Calu3 (cell line): Measurements from ENCODE around the gene WDR64. TPM values are rescaled to one million over a fixed set of nuclear protein-coding genes. Genes with fewer than 3 reads are reported as not detected.

Experiments
- BruUV-seq: library from RNA; stranded (reverse); fragments of 400-500 nt; replicated peaks from 2 replicates; lab custom pipeline; 2021; lab: Mats Ljungman, UMichigan
- CTCF ChIA-PET: fragments of 300-600 bp; sonication (Branson Sonifier 250); formaldehyde crosslinking; loops from one replicate; lab custom pipeline; 2022; ENCODE audit warnings: antibody characterized with exemption; lab: Charles Lee
- DNase-seq: peaks from one replicate; pipeline ENCODE4 v3.0.0; 2022
- H3K27ac Mint-ChIP-seq: one replicate; pipeline ENCODE4 v1.8.0; 2022; ENCODE audit warnings: mixed read lengths; ENCODE audit not compliant: unreplicated experiment
- H3K27me3 Mint-ChIP-seq: one replicate; pipeline ENCODE4 v1.8.0; 2022; ENCODE audit warnings: mixed read lengths; ENCODE audit not compliant: unreplicated experiment
- H3K36me3 Mint-ChIP-seq: one replicate; pipeline ENCODE4 v1.8.0; 2022; ENCODE audit warnings: mild to moderate bottlenecking, moderate library complexity, mixed read lengths; ENCODE audit not compliant: insufficient read depth, unreplicated experiment
- H3K4me1 Mint-ChIP-seq: one replicate; pipeline ENCODE4 v1.8.0; 2022; ENCODE audit warnings: mild to moderate bottlenecking, low read depth, mixed read lengths; ENCODE audit not compliant: unreplicated experiment
- H3K4me3 Mint-ChIP-seq: one replicate; pipeline ENCODE4 v1.8.0; 2022; ENCODE audit warnings: mild to moderate bottlenecking, low read depth, moderate library complexity, mixed read lengths; ENCODE audit not compliant: unreplicated experiment
- H3K9me3 Mint-ChIP-seq: one replicate; pipeline ENCODE4 v1.8.0; 2022; ENCODE audit warnings: low read depth, mixed read lengths; ENCODE audit not compliant: unreplicated experiment
- intact Hi-C: fragments of 100-400 bp; cut with micrococcal nuclease; formaldehyde crosslinking; loops from one replicate; pipeline ENCODE4 v1.10.0; 2022; ENCODE audit not compliant: unreplicated experiment
- total RNA-seq: library from RNA; stranded (reverse); gene quantifications from 2 replicates; pipeline ENCODE4 v1.2.3, GENCODE V29; 2022
- TF ChIP-seq, protein P1 (sequence below): fragments of 200-600 bp; IDR thresholded peaks from one replicate; pipeline ENCODE4 v1.8.0; 2022; ENCODE audit warnings: antibody characterized with exemption; ENCODE audit not compliant: unreplicated experiment

The WDR64 gene
- total RNA-seq, 1 experiment from 2014 or later: not detected

DNA sequence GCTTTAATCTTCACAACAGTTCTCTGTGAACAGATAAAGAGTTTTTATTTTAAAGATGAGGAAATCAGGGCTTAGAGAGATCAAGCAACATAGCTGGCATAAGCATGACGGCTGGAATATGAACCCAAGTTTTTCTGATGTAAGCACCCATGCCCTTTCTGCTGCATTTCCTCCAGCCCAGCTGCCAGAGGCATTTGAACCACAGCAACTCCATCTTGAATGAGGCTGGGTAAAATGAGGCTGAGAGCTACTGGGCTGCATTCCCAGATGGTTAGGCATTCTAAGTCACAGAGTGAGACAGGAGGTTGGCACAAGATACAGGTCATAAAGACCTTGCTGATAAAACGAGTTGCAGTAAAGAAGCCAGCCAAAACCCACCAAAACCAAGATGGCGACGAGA lies 90.0 kb downstream of the WDR64 start:
- intact Hi-C loops: no loop called here
- CTCF ChIA-PET: no interaction called here
- no TSS peak for BruUV-seq
- Mint-ChIP-seq H3K4me1 (no peaks in the 10 kb centered on the region), H3K36me3 (no peaks in the 10 kb centered on the region), H3K27ac (no peak overlapping the region), H3K9me3 (no peaks in the 10 kb centered on the region), H3K27me3 (no peaks in the 10 kb centered on the region), H3K4me3 (no peak overlapping the region)
- DNase-seq: no peak
- TF ChIP-seq, protein P1, sequence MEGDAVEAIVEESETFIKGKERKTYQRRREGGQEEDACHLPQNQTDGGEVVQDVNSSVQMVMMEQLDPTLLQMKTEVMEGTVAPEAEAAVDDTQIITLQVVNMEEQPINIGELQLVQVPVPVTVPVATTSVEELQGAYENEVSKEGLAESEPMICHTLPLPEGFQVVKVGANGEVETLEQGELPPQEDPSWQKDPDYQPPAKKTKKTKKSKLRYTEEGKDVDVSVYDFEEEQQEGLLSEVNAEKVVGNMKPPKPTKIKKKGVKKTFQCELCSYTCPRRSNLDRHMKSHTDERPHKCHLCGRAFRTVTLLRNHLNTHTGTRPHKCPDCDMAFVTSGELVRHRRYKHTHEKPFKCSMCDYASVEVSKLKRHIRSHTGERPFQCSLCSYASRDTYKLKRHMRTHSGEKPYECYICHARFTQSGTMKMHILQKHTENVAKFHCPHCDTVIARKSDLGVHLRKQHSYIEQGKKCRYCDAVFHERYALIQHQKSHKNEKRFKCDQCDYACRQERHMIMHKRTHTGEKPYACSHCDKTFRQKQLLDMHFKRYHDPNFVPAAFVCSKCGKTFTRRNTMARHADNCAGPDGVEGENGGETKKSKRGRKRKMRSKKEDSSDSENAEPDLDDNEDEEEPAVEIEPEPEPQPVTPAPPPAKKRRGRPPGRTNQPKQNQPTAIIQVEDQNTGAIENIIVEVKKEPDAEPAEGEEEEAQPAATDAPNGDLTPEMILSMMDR: no peak

DNA sequence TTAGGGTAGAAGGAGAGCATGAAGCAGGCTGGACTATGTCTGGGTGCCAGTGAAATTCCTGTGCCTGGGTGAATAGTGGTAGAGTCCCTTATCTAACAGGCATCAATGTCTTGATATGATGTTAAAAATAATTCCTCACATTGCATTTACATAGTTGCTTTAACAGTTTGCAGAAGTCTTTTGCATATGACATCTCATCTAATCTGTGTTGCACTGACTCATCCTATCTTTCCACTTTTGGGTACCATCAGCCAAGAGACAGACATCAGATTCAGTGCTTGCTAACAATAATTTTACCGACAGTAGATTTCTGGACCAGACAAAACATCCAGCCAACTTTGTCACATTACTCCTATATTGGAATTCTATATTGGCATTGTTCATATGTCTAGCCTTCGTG lies 92.5 kb downstream of the WDR64 start:
- H3K27me3 Mint-ChIP-seq: no peaks in the 10 kb centered on the region
- BruUV-seq: no TSS peak
- no peak for DNase-seq
- intact Hi-C loops: no loop called here
- no peaks in the 10 kb centered on the region for H3K36me3 Mint-ChIP-seq
- H3K4me3 Mint-ChIP-seq: no peak overlapping the region
- TF ChIP-seq, protein P1: no peak
- no peak overlapping the region for H3K27ac Mint-ChIP-seq
- CTCF ChIA-PET: no interaction called here
- H3K4me1 Mint-ChIP-seq: peaks cover 10% of the 10 kb centered on the region
- H3K9me3 Mint-ChIP-seq: no peaks in the 10 kb centered on the region

DNA sequence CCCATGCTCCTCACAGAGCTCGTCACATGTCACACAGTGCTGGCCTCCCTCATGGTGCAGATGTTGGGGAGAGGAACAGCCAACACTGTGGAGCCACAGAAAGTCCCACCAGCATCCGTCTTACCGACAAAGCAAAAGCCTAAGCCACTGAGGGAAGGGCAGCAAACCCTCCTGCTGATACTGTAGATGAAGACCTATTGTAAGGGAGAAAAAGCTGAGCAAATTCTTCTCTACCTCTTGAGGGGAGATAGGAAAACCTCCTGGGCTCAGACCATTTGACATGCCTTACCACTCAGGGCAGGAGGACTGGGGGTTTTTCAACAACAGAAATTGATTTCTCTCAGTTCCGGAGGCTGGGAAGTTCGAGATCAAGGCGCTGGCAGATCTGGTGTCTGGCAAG lies 95.9 kb downstream of the WDR64 start:
- no peak overlapping the region for H3K27ac Mint-ChIP-seq
- H3K4me3 Mint-ChIP-seq: no peak overlapping the region
- no peaks in the 10 kb centered on the region for H3K27me3 Mint-ChIP-seq
- H3K4me1 Mint-ChIP-seq: peaks cover 20% of the 10 kb centered on the region
- H3K9me3 Mint-ChIP-seq: no peaks in the 10 kb centered on the region
- CTCF ChIA-PET: no interaction called here
- no TSS peak for BruUV-seq
- intact Hi-C loops: no loop called here
- TF ChIP-seq, protein P1: no peak
- no peak for DNase-seq
- H3K36me3 Mint-ChIP-seq: no peaks in the 10 kb centered on the region

DNA sequence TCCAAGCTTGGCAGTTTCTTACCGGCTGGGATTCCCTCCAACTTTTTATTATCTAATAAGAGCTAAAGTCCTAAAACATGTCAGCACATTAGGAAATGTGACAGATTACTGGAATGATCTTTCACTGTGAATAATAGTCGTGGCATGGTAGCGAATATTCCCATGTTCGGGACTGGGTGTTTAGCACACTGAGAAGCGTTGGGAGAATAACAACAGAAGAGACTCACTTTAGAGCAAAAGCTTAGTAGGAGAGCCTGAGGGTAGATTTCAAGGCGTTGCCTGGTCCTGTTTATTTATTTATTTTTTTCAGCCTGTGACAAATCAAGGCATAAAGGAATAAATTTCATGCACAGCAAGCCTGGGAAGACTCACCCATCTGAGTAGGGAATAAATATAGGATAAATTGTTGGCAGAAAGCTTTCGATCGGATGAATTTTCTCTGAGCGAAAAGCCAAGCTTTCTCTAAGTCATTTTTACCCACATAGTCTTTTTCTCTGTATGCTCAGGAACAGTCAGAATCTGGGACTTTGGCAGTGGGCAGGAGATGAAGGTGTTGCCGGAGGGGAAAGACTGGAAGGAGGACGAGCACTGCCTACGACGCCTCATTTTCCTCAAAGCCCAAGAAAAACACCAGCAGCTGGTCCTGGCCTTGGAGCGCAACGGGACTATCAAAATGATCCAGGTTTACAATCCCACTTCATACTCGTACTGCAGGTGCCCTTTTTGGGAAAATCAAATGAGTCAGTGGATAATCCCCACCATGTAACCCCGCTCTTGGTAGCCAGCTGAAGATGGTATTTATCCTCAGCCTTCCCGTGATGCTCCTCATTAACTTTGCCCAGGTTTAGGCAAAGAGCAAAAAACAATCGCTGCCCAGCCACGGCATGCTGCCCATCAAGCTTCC lies 97.2 kb downstream of the WDR64 start:
- no peak overlapping the region for H3K27ac Mint-ChIP-seq
- BruUV-seq: no TSS peak
- intact Hi-C loops: no loop called here
- H3K9me3 Mint-ChIP-seq: no peaks in the 10 kb centered on the region
- peaks cover 20% of the 10 kb centered on the region for H3K4me1 Mint-ChIP-seq
- no peaks in the 10 kb centered on the region for H3K27me3 Mint-ChIP-seq
- TF ChIP-seq, protein P1: no peak
- CTCF ChIA-PET: interaction anchor here (0.6 to 0.7 kb wide), 3 partner anchors 23 to 340 kb away, joined by 3 to 5 read pairs (median 4); no protein-coding TSS in a partner anchor
- DNase-seq: no peak
- no peaks in the 10 kb centered on the region for H3K36me3 Mint-ChIP-seq
- no peak overlapping the region for H3K4me3 Mint-ChIP-seq
